Smooth muscle cell of the brain vasculature (primary cell): ENCODE measurements around the gene SIRT3.
A peak's percentile ranks its signal among the peaks of the same experiment; 100 is the strongest.

ENCODE experiments used
- DNase-seq: peaks from one replicate; pipeline ENCODE4 v3.0.0-alpha.2; 2012; ENCODE audit warnings: low read depth, low spot score

SIRT3 gene

DNA sequence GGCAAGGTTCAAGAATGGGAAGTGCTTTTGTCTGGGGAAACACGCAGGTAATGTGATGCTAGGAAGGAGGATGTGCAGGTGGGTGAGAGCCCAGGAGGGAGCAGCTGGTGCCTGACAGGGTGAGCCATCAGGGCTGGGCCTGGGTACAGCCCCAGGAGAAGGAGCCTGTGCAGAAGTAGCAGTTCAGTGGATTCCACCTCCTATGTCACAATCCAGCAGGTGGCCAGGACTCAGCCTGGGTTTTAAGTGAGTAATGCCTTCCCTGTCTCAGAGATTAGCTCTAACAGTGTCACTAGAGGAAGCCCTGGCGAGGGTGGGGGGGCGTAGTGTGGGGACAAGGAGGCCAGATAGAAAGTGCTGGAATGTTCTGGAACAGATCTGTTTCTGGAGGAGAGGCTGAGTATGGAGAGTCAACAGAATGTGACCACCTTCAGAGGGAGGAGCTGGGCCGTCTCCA, 20.5 kb downstream of the SIRT3 start:
- DNase-seq: no peak

DNA sequence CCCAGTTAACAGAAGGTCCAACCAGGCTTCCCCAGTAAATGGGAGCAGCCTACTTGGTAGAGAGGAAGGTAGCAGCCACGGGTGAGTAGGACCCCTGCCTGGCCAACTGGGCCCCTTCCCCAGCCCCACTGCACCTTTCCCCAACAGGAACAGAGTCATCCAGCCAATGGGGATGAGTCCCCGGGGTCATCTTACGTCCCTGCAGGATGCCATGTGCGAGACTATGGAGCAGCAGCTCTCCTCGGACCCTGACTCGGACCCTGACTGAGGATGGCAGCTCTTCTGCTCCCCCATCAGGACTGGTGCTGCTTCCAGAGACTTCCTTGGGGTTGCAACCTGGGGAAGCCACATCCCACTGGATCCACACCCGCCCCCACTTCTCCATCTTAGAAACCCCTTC, 22.1 kb downstream of the SIRT3 start:
- DNase-seq: no peak

DNA sequence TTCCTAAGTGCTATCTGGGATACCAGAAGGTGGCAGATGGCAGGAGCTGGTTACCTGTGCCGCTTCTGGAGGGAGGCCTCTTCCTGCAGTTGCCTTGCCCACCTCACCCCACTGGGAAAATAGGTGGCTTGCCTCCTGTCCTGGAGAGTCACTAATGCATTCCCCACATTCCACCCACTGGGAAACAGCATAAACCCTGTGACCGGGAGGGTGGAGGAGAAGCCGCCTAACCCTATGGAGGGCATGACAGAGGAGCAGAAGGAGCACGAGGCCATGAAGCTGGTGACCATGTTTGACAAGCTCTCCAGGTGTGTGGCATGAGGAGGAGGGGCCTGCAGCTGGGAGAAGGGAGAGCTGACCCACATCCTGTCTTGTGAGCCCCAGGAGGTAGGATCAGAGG, 23.0 kb downstream of the SIRT3 start:
- DNase-seq: no peak

DNA sequence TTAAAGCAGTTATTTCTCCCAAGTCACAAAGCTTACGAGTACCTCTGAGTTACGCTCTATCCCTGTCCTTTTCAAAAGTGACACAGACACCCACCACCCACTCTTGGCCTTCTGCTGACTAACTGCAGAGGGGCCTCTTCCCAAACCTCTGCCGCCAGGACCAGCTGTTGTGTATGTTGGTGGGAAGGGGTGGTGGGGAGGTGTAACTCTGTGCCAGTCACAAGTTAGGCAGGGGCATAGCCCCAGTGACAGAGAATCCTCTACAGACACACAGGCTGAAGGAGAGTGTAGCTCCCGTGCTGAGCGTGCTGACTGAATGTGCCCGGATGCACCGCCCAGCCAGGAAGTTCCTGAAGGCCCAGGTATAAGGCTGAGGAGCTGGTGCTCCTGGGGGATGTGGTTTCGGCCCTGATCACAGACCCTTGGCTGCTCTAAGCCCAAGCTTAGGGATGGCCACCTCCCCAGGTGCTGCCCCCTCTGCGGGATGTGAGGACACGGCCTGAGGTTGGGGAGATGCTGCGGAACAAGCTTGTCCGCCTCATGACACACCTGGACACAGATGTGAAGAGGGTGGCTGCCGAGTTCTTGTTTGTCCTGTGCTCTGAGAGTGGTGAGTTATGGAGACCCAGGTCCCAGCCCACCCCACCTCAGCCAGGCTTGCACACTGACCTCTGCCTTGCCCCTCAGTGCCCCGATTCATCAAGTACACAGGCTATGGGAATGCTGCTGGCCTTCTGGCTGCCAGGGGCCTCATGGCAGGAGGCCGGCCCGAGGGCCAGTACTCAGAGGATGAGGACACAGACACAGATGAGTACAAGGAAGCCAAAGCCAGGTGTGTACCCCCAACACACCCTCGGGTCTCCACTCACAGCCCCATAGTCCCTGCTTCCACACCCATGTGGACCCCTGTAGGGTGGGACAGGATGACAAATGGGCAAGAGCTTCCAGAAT, 23.7 kb downstream of the SIRT3 start:
- DNase-seq: no peak

DNA sequence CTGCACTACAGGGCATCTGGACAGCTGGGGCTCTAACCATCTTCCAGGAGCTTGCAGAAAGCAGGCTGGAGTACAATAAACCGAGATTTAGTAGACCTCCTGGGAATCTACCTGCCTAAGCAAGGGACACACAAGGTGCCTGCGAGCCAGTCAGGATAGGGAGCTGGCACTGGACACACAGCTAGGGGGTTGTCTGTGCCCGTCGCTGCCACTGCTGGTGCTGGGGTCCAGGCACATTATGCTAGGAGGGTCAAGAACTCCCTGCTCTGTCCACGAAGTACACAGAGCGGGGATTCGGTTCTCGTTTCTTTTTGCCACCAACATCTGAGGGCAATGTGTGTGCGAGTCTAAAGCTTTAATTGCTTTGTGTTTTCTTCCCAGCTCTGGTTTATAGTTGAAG, 24.4 kb downstream of the SIRT3 start:
- DNase-seq: no peak

DNA sequence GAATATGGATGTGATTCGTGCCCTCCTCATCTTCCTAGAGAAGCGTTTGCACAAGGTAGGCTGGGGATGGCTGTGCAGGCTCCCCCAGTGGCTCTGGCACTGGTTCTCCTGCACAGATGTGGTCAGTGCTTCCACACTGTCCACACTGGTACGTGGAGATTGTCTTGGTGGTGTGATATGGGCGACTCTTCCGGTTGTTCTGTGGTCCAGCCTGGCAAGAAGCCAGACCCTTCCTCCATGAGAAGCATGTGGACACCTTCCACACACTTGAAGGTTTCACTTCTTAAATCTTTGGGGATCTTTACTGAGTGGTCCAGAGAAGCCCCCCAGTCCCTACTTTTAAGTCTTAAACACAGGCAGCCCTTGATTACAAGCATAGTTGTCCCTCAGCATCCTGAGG, 24.8 kb downstream of the SIRT3 start:
- DNase-seq: no peak

DNA sequence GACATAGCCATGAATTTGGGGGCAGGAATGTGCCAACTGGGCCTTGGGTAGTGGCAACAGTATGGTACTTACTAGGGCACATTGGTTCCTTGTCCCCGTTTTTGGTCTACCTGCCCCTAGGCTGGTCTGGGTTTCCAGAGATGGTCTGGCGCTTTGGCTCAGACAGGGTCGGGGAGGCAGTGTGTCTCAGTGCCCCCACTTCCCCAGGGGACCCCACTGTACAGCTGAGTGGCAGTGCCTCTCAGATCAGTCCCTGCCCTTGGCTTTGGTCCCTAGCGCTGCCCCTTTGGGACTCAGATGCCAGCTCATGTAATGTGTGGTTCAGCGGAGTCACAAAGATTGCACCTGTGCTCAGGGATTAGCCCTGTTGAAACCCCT, 25.4 kb downstream of the SIRT3 start:
- DNase-seq: no peak

DNA sequence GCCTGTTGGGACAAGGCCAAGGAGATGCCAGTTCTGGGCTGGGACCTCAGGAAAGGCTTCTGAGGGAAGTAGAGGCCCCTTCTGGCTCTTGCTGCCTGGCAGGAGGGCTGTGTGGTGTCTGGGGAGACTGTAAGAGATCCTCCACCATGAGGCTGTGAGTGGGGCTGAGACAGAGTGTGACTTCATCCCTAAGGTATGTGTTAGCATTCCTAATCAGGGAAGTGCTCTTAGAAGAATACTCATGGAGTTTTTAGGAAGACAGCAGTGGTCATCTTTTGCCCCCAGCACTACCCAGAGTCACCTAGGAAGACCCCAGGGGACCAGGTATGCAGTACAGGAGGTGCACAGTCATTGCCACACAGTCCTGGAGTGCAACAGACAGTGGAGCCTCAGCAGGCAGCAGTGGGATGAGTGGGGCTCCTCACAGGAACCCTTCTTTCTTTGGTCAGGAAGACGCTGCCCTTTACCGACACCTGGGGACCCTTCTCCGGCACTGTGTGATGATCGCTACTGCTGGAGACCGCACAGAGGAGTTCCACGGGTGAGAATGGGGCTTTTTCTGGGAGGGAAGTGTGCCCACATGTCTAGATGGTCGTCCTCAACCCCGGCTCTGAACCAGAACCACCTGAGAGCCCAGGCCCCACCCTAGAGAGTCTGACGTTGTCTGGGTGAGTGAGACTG, 25.9 kb downstream of the SIRT3 start:
- no peak for DNase-seq

DNA sequence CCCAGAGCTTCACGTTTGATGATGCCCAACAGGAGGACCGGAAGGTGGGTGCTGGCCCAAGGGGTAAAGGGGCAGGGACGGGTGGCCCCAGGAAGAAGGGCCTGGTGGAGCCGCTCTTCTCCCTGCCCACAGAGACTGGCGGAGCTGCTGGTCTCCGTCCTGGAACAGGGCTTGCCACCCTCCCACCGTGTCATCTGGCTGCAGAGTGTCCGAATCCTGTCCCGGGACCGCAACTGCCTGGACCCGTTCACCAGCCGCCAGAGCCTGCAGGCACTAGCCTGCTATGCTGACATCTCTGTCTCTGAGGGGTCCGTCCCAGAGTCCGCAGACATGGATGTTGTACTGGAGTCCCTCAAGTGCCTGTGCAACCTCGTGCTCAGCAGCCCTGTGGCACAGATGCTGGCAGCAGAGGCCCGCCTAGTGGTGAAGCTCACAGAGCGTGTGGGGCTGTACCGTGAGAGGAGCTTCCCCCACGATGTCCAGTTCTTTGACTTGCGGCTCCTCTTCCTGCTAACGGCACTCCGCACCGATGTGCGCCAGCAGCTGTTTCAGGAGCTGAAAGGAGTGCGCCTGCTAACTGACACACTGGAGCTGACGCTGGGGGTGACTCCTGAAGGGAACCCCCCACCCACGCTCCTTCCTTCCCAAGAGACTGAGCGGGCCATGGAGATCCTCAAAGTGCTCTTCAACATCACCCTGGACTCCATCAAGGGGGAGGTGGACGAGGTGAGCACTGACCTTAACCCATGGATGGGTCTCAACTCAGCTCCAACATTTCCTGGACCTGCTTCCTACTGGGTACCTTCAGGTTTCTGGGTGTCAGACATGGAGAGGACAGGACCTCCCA, 26.6 kb downstream of the SIRT3 start:
- DNase-seq: no peak

DNA sequence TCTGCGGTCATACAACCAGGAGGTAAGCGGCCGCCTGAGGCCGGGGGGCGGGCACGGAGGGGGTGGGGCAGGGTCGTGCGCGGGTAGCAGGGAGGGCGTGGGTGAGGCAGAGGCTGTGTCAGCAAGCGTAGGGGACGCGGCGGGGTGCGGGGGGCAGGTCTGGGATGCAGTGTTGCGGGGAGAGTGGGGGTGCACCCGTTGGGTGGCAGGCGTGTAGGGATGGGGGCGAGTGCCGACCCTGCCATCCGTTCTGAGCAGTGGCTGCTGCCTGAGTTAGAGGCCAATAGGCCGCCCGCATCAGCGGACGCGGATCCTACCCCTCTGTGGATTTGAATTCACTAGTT, 27.3 kb downstream of the SIRT3 start:
- DNase-seq: no peak

DNA sequence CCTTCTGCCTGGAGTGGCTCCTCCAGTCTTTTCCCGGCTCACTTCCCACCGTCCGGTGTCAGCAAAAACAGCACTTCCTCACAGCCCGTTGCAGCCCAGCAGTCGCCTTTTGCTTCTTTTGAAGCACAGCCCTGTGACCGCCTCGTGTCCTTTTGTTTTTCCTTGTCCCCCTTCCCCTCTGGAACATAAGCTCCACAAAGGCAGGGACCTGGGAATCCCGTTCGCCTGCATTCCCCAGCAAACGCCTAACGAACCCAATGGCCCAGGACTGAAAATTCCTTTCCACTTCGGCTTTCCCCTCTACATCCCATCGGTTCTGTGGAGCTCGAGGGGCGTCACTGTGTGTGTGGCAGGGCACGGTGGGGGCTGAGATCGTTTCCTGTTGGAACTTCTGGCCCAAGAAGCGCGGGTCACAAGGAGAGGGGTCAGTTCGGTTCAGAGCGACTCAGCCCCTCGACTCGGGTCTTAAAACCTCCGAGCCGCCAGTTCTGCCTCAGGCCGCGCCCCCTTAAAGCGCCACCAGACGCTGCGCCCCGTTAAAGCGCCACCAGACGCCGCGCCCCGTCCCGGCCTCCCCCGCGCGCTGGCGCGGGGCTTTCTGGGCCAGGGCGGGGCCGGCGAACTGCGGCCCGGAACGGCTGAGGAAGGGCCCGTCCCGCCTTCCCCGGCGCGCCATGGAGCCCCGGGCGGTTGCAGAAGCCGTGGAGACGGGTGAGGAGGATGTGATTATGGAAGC, 27.8 kb downstream of the SIRT3 start:
- no peak for DNase-seq

DNA sequence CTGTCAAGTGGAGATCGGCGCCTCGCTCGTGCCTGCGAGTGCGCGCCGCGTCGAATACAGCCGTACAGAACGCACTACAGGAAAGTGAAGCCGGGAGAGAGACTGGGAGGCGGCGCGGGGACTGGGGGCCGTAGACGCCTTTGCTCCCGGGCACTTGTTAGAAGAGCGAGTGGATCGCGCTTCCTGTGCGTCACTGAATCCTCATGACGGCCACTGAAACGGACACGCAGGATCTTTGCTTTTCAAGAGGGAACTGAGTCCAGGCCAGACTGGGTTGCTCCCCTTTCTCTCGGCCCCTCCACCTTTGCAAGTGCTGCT, 28.3 kb downstream of the SIRT3 start:
- DNase-seq: no peak

DNA sequence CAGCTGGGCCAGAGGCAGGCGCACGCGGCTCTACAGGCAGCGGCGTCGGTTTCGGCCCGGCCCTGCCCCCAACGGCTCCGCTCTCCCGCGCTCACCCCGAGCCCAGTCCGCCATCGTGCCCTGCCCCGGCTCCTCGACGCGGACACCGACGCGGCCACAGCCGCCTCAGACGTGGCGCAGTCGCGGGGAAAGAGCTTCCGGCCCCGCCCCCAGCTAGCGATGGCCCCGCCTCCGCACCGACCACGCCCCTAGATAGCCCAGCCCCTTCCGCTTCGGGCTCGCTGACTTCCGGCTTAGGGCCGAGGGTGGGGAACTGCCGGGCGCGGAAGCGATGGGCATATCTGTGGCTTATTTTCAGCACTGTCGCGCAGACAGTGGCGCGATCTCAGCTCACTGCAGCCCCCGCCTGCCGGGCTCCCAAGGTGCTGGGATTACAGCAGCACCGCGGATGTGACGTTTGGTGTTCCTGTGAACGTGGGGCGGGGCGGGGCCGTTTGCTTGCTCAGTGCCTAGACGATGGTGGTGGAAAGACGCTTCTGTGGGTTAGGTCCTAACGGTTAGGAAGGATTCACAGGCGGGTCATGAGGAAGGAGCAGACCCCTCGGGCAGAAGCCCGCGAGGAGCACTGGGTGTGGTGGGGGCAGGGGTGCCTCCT, 28.8 kb downstream of the SIRT3 start, which contains the start of the genes BET1L and RIC8A:
Gene BET1L, minus strand, starts transcription at position 192 of the 655 bp plus-strand sequence. Its CDS starts 78 bp downstream, at position 114.
Gene RIC8A, plus strand, starts transcription at position 501 of the 655 bp plus-strand sequence. CDS start 1,147 bp downstream, outside the sequence.
- DNase-seq: peak; percentile 93

DNA sequence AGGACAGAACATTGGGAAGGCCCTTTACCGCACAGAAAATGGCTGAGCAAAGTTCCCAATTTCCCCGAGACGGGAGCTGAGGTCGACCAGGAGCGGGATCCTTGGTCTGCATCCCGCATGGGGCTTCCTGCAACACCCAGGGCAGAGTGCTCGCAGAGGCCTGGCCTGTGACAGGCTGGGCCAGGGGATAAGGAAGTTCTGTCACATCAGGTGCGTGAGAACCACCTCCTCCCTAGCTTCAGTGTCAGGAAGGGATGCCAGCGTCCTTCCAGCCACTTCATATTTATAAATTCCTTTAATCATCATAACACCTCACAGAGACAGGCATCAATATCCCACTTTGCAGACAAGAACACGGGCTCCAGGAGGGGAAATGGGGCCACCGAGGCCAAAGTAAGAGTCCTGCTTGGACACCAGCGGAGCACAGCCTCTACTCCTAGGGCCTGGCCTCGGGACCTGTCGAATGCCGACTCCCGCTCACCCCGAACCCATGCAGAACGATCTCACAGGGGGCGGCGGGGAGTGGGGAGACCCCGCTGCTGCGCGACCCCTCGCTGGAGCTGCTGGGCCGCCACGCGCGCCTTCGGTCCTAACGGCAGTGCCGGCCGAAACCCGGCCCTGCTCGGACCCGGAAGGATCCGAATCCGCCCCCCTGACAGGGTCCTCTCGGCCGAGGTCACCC, 29.5 kb downstream of the SIRT3 start:
- no peak for DNase-seq

DNA sequence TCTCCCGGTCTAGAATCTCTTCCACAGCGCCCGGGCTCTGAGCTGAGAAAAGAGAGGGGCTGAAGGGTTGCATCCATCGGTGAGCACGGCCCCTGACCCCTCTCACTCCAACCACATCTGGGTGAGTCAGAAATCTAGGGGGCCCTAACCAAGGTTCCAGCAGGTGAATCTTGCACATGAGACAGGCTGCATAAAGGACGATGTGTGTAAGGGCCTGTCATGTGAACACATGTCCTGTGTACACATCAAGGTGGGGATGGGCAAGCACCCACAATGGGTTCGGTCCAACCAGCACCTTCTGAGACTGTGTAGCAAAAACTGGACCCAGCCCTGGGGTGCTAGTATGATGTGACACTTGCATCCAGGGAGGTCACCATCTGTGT, 30.1 kb downstream of the SIRT3 start:
- no peak for DNase-seq

DNA sequence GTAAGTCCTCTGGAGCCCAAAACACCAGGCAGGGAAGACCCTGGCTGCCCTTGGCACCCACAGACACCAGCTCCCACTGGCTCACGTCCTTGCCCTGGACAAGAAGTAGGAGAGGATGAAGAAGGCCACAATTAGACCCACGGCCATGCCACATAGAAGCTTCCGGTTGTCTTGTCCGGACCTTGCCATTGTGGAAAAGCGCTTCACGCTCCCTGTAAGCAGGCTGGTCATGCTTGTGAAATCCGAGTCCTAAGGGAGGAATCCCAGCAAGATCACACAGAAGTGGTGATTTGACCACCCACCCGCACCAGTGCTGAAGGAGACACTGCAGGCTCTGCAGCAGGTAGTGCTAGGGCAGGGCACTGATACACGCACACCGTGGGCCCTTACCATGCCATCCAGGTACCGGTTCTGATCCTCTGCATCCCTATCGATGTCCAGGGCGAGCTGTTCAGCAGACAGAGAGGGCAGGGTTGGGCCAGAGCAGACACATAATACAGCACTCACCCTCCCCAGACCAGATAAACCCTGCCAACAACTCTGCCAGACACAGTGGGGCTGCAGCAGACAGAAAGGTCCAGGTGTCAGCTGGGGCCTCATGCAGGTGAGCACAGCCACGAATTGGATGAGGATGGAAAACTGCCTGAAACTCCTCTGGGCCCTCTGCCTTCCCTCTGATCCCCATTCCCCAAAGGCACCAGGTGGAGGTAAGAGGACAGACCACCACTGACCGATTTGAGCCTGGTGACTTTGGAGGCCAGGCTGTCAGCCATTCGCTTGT, 30.7 kb downstream of the SIRT3 start:
- DNase-seq: no peak

DNA sequence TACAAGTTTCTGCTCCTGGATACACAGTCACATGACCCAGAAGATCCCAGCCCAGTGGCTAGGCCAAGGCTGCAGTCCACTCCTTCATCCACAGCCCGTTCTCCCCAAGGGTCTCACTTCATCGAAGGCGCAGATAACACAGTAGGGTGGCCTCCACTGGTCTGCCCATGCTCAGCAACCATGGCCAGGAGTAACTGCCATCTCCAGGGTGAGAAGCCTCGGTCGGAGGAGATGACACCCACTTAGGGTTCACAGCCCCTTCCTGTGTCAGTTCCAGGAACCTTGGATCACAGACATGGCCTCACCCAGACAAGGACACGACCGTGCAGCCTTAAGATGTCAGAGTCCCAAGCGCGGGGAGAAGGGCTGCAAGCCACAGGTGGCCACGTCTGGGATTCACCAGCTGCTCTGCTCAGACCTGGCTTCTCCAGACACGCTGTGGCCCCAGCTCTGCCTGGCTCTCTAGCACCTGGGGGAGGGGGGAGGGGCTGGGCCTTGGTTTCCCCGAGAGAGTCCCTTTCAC, 31.5 kb downstream of the SIRT3 start:
- DNase-seq: no peak

DNA sequence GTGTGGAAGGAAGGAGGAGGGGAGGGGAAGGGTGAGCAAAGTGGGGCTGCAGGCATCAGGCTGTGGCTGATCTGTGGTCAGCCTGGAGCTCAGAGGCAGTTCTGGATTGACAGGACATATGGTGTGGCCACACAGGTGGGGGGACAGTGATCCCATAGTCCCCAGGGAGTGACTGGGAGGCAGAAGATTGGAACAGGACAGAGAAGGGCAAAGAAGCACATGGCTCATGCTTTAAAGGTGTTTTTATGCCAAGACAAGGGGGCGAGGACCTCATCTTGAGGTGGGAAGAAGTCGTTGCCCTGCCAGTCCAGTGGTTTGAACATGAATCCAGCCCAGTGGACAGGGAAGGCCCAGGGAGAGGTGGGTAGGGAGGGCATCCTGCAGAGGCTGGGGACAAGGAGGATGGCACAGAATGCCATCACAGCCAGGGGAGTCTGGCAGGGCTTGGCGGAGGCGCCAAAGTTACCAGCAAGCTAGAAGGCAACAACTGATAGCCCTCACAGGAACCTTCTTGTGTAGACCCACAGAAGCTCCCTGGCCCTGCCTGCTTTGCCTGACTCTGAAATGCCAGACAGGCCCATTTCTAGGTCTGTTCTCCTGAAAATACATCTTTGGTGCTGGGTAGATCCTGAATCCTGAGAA, 32.1 kb downstream of the SIRT3 start:
- DNase-seq: no peak
